ENCODE results near the gene PRELP. TPM values are rescaled to one million over a fixed set of nuclear protein-coding genes. Genes with fewer than 3 reads are reported as not detected.

Gene PRELP
- total and polyA plus RNA-seq, 2 of the 8 experiments (the other 6 are each of a cell fraction or from before 2014, with no cell fraction given) = 0.13 to 0.23 TPM

DNA sequence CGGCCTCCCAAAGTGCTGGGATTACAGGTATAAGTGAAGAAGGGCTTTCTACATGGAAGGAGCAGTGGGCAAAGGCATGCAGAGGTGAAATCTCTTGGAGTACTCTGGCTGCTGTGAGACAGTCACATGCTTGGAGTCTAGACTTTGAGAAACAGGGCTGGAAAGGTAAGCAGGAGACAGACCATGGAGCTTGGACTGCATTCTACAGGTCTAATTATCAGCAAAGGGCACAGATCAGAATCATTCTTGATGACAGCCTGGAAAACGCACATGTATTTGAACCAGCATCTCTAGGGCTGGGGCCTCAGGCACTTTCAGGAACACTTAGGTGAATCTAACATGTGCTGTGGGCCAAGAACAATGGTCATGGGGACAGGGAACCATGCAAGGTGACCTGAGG, 7.3 kb upstream of the PRELP start:
- POLR2A ChIA-PET (ENCODE audit: partially characterized antibody) = interaction anchor here (1.5 kb wide), 1 partner anchor 11 kb away, joined by 3 read pairs; no protein-coding TSS in a partner anchor
- H2BK120ac ChIP-seq (replicated peaks; ENCODE audit: low read depth, low read length) = no peak overlapping the region

More for the DNA sequence above, 7.3 kb upstream of the PRELP start:
- H2BK12ac ChIP-seq (ENCODE audit: low read depth, low read length) = no peak overlapping the region
- CTCF ChIA-PET (ENCODE audit: partially characterized antibody) = interaction anchor here (1.0 to 23.5 kb wide), 2 partner anchors 22 to 123 kb away, joined by 3 to 330 read pairs; partner anchors contain the start of gene FMOD
- H3K23me2 ChIP-seq (ENCODE audit: low read depth, low read length) = no peaks in the 10 kb centered on the region; the same call in 1 of the 2 replicates
- DNase-seq (ENCODE audit: low read depth in 1 of 2, low spot score in 2 of 2) (no peak), FAIRE-seq (no peak)
- H4K20me1 ChIP-seq (replicated peaks in 1 of 2; ENCODE audit: control insufficient read depth in 1 of 2, insufficient read depth in 2 of 2, low read length in 2 of 2) = no peaks in the 10 kb centered on the region
- no peak overlapping the region for H3K14ac ChIP-seq (ENCODE audit: insufficient read length)
- no peaks in the 10 kb centered on the region for H3K79me2 ChIP-seq (ENCODE audit: control insufficient read depth in 1 of 2, insufficient read depth in 2 of 2, low read length in 2 of 2)
- no peak overlapping the region for H2AFZ ChIP-seq (ENCODE audit: low read length)
- H3K27ac ChIP-seq (ENCODE audit: low read depth, low read length) = no peak overlapping the region
- H4K5ac ChIP-seq (ENCODE audit: insufficient read length, low read depth, low read length) = no peak overlapping the region
- H3K4ac ChIP-seq (replicated peaks; ENCODE audit: insufficient read length, low read depth, low read length) = no peak overlapping the region
- no peak overlapping the region for H2BK5ac ChIP-seq (ENCODE audit: low read depth, low read length)
- H3K36me3 ChIP-seq (ENCODE audit: control insufficient read depth in 2 of 4, insufficient read depth in 4 of 4, low read length in 3 of 4) = no peaks in the 10 kb centered on the region
- H2BK15ac ChIP-seq (ENCODE audit: low read length) = no peak overlapping the region
- no peak overlapping the region; the same call in 1 of the 2 replicates for H4K8ac ChIP-seq (ENCODE audit: extremely low read depth, insufficient read depth, low read length)
- no peak overlapping the region for H3K4me3 ChIP-seq (ENCODE audit: extremely low read depth in 1 of 4, insufficient read depth in 2 of 4, low read depth in 3 of 4, low read length in 4 of 4)
- TF ChIP-seq CREB1 (IDR thresholded peaks at IDR 0.05) (no peak), GTF2F1 (IDR thresholded peaks at IDR 0.05; ENCODE audit: borderline replicate concordance, low read depth, low read length) (no peak), GABPA (IDR thresholded peaks at IDR 0.05; ENCODE audit: borderline replicate concordance, insufficient read depth, low read length) (no peak), POLR2AphosphoS5 (IDR thresholded peaks at IDR 0.05; ENCODE audit: low read depth, low read length) (no peak), KDM5A (IDR thresholded peaks at IDR 0.05; ENCODE audit: low read length) (no peak)
- TF ChIP-seq, protein P1, sequence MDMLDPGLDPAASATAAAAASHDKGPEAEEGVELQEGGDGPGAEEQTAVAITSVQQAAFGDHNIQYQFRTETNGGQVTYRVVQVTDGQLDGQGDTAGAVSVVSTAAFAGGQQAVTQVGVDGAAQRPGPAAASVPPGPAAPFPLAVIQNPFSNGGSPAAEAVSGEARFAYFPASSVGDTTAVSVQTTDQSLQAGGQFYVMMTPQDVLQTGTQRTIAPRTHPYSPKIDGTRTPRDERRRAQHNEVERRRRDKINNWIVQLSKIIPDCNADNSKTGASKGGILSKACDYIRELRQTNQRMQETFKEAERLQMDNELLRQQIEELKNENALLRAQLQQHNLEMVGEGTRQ (IDR thresholded peaks at IDR 0.05; ENCODE audit: low read length) = no peak
- H4K91ac ChIP-seq (replicated peaks; ENCODE audit: insufficient read length, low read length) = no peak overlapping the region
- no peak overlapping the region for H3K56ac ChIP-seq (replicated peaks; ENCODE audit: insufficient read length, low read depth, low read length)
- no peak overlapping the region for H3K4me2 ChIP-seq (ENCODE audit: insufficient read depth in 1 of 2, low read depth in 2 of 2, low read length in 2 of 2)
- H3K79me1 ChIP-seq (ENCODE audit: low read depth, low read length) = no peaks in the 10 kb centered on the region
- no peaks in the 10 kb centered on the region; a peak in 2 of 7 replicates for H3K27me3 ChIP-seq (replicated peaks in 1 of 4; ENCODE audit: control insufficient read depth in 3 of 4, extremely low read depth in 1 of 4, insufficient read depth in 3 of 4, low read length in 3 of 4)
- WGBS, 2 experiments (ENCODE audit: extremely low coverage in 1 of 2, insufficient coverage in 1 of 2, insufficient read length in 1 of 2, insufficient replicate concordance in 2 of 2, low coverage in 1 of 2, low lambda C conversion rate in 2 of 2, missing lambda C conversion rate in 1 of 2) = 97% methylated on average over 2 of the region's 2 CpGs; no CpG with 5 or more reads in 1 of the 2 experiments
- H2BK20ac ChIP-seq (ENCODE audit: low read length) = no peak overlapping the region
- no peak overlapping the region for H3K18ac ChIP-seq (ENCODE audit: extremely low read depth, low read length)
- no peak overlapping the region for H3K9ac ChIP-seq (replicated peaks in 1 of 4; ENCODE audit: extremely low read depth in 1 of 4, low read depth in 3 of 4, low read length in 3 of 4)
- H3K23ac ChIP-seq (ENCODE audit: insufficient read length) = no peak overlapping the region
- H3K9me3 ChIP-seq (ENCODE audit: insufficient read depth in 2 of 2, low read depth in 1 of 2, low read length in 1 of 2) = no peaks in the 10 kb centered on the region
- H3K4me1 ChIP-seq (replicated peaks in 1 of 4; ENCODE audit: control insufficient read depth in 3 of 4, insufficient read depth in 4 of 4, low read length in 3 of 4) = peaks cover 0 to 7% (median 3%) of the 10 kb centered on the region in 4 experiments; a peak in 3 of 7 replicates
- H2AK5ac ChIP-seq (ENCODE audit: low read depth, low read length) = no peak overlapping the region
